ENCODE results near the gene SPPL3. TPM values are rescaled to one million over a fixed set of nuclear protein-coding genes. Genes with fewer than 3 reads are reported as not detected.
"Not testable (repeated sequence)": the region's sequence is repeated elsewhere in the genome, so short reads cannot be mapped to it uniquely, and the experiment has no call there.

SPPL3 gene
- total and polyA plus RNA-seq, 2 donors from 2014 or later, result 23.8 to 51.9 TPM

GRCh38 chr12:120842595-120842994 is 61.6 kb downstream of the SPPL3 start:
- Histone ChIP-seq H3K36me3 (ENCODE audit: control insufficient read depth in 2 of 3, insufficient read depth in 3 of 3, low read length in 3 of 3) (no peaks in the 10 kb centered on the region), H3K27ac (ENCODE audit: low read depth in 2 of 2, low read length in 2 of 2) (no peak overlapping the region), H3K4me3 (ENCODE audit: low read length in 3 of 3) (no peak overlapping the region), H3K9me3 (ENCODE audit: control insufficient read depth in 2 of 3, insufficient read depth in 1 of 3, low read length in 3 of 3) (no peaks in the 10 kb centered on the region), H3K9ac (ENCODE audit: low read length in 3 of 3) (no peak overlapping the region), H3K4me1 (ENCODE audit: control insufficient read depth in 2 of 3, insufficient read depth in 2 of 3, low read depth in 1 of 3, low read length in 3 of 3) (peaks cover 0 to 4% (median 0%) of the 10 kb centered on the region in 3 donors), H3K27me3 (ENCODE audit: control insufficient read depth, insufficient read depth, low read length) (no peaks in the 10 kb centered on the region)
- TF ChIP-seq, protein P1, sequence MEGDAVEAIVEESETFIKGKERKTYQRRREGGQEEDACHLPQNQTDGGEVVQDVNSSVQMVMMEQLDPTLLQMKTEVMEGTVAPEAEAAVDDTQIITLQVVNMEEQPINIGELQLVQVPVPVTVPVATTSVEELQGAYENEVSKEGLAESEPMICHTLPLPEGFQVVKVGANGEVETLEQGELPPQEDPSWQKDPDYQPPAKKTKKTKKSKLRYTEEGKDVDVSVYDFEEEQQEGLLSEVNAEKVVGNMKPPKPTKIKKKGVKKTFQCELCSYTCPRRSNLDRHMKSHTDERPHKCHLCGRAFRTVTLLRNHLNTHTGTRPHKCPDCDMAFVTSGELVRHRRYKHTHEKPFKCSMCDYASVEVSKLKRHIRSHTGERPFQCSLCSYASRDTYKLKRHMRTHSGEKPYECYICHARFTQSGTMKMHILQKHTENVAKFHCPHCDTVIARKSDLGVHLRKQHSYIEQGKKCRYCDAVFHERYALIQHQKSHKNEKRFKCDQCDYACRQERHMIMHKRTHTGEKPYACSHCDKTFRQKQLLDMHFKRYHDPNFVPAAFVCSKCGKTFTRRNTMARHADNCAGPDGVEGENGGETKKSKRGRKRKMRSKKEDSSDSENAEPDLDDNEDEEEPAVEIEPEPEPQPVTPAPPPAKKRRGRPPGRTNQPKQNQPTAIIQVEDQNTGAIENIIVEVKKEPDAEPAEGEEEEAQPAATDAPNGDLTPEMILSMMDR (IDR thresholded peaks at IDR 0.05; ENCODE audit: borderline replicate concordance, extremely low read depth, insufficient read depth), result no peak
- no peak for FAIRE-seq
- DNase-seq, result no peak
- intact Hi-C loops (cut with DNase I), result no loop called here

DNA sequence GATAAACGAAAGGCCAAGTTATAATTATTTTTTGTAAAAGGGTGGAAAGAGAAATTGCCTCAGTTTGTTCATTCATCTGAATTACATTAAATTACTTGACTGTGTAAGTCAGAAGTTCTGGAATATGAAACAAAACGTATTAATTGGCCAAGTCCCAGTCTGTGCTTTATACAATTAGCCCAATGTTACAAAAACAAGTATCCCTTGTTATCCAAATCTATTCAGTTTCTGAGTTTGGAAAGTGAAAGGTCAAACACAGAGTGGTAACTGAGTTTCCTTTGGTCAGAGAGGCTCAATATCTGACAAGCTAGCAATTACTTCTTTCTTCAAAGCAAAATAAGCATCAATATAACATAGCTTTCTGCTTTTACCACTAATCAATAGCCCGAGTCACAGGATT is 62.6 kb downstream of the SPPL3 start:
- H3K9ac ChIP-seq (ENCODE audit: low read length in 3 of 3), result no peak overlapping the region
- H3K36me3 ChIP-seq (ENCODE audit: control insufficient read depth in 2 of 3, insufficient read depth in 3 of 3, low read length in 3 of 3), result no peaks in the 10 kb centered on the region
- no peaks in the 10 kb centered on the region for H3K27me3 ChIP-seq (ENCODE audit: control insufficient read depth, insufficient read depth, low read length)
- H3K27ac ChIP-seq (ENCODE audit: low read depth in 2 of 2, low read length in 2 of 2), result no peak overlapping the region
- intact Hi-C loops (cut with DNase I), result no loop called here
- FAIRE-seq (no peak), DNase-seq (no peak)
- H3K4me3 ChIP-seq (ENCODE audit: low read length in 3 of 3), result no peak overlapping the region
- TF ChIP-seq, protein P1 (IDR thresholded peaks at IDR 0.05; ENCODE audit: borderline replicate concordance, extremely low read depth, insufficient read depth), result no peak
- no peaks in the 10 kb centered on the region for H3K9me3 ChIP-seq (ENCODE audit: control insufficient read depth in 2 of 3, insufficient read depth in 1 of 3, low read length in 3 of 3)
- peaks cover 0 to 4% (median 0%) of the 10 kb centered on the region in 3 donors for H3K4me1 ChIP-seq (ENCODE audit: control insufficient read depth in 2 of 3, insufficient read depth in 2 of 3, low read depth in 1 of 3, low read length in 3 of 3)

DNA sequence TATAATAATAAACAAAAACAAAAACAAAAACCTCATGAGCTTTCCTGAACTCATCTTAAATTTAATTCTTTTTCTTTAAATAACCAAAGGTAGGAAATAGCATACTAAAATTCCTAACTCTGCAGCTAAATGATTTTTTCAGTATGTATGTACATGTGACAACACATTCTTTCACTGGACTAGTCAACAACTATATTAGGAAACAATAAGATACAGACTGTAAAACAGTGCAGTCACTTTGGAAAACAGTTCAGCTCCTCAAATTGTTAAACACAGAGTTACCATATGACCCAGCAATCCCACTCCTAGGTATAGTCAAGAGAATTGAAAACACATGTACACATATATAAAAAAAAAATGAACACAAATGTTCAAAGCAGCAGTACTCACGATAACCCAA is 64.7 kb downstream of the SPPL3 start:
- intact Hi-C loops (cut with DNase I), result no loop called here
- no peak overlapping the region for H3K9ac ChIP-seq (ENCODE audit: low read length in 3 of 3)
- H3K27ac ChIP-seq (ENCODE audit: low read depth in 2 of 2, low read length in 2 of 2), result no peak overlapping the region
- no peak for DNase-seq
- no peak overlapping the region for H3K4me3 ChIP-seq (ENCODE audit: low read length in 3 of 3)
- no peaks in the 10 kb centered on the region for H3K36me3 ChIP-seq (ENCODE audit: control insufficient read depth in 2 of 3, insufficient read depth in 3 of 3, low read length in 3 of 3)
- FAIRE-seq, result no peak
- no peaks in the 10 kb centered on the region for H3K27me3 ChIP-seq (ENCODE audit: control insufficient read depth, insufficient read depth, low read length)
- peaks cover 0 to 3% (median 1%) of the 10 kb centered on the region in 3 donors for H3K4me1 ChIP-seq (ENCODE audit: control insufficient read depth in 2 of 3, insufficient read depth in 2 of 3, low read depth in 1 of 3, low read length in 3 of 3)
- TF ChIP-seq, protein P1 (IDR thresholded peaks at IDR 0.05; ENCODE audit: borderline replicate concordance, extremely low read depth, insufficient read depth), result no peak
- H3K9me3 ChIP-seq (ENCODE audit: control insufficient read depth in 2 of 3, insufficient read depth in 1 of 3, low read length in 3 of 3), result no peaks in the 10 kb centered on the region

- H3K4me3 ChIP-seq (ENCODE audit: low read length in 3 of 3); H3K27ac ChIP-seq (ENCODE audit: low read depth in 2 of 2, low read length in 2 of 2); H3K27me3 ChIP-seq (ENCODE audit: control insufficient read depth, insufficient read depth, low read length); H3K4me1 ChIP-seq (ENCODE audit: control insufficient read depth in 2 of 3, insufficient read depth in 2 of 3, low read depth in 1 of 3, low read length in 3 of 3); intact Hi-C loops (cut with DNase I); DNase-seq; FAIRE-seq; H3K9ac ChIP-seq (ENCODE audit: low read length in 3 of 3); H3K36me3 ChIP-seq (ENCODE audit: control insufficient read depth in 2 of 3, insufficient read depth in 3 of 3, low read length in 3 of 3); H3K9me3 ChIP-seq (ENCODE audit: control insufficient read depth in 2 of 3, insufficient read depth in 1 of 3, low read length in 3 of 3): not testable (repeated sequence)
Measured at GRCh38 chr12:120838629-120839383, 65.4 kb downstream of the SPPL3 start.

Measured in kidney (tissue), 14 donors.